BLaER1 treated with 17β-estradiol and CSF1 and Interleukin-3, amounts not matched to agents 10 nM and 100 nM (cell line): Measurements from ENCODE around the gene UVSSA.

ENCODE experiments used
- H3K27ac ChIP-seq, 11 experiments: shearing (Covaris generic); formaldehyde crosslinking; 2 replicates each; pipeline ENCODE4 v1.8.1; 2022
- H3K27me3 ChIP-seq, 11 experiments: shearing (Covaris generic); formaldehyde crosslinking; 2 replicates each; pipeline ENCODE4 v1.8.1; 2022
- H3K36me3 ChIP-seq, 11 experiments: shearing (Covaris generic); formaldehyde crosslinking; 2 replicates each; pipeline ENCODE4 v1.8.1; 2022
- H3K4me1 ChIP-seq, 10 experiments: shearing (Covaris generic); formaldehyde crosslinking; 2 replicates each; pipeline ENCODE4 v1.8.1; 2022
- H3K4me2 ChIP-seq, 11 experiments: shearing (Covaris generic); formaldehyde crosslinking; 2 replicates each; pipeline ENCODE4 v1.8.1; 2022
- H3K4me3 ChIP-seq, 10 experiments: shearing (Covaris generic); formaldehyde crosslinking; 2 replicates each; pipeline ENCODE4 v1.8.1; 2022
- H3K9ac ChIP-seq, 11 experiments: shearing (Covaris generic); formaldehyde crosslinking; 2 replicates each; pipeline ENCODE4 v1.8.1; 2022
- H3K9me3 ChIP-seq, 11 experiments: shearing (Covaris generic); formaldehyde crosslinking; replicated peaks in 1 of 11; 2 replicates each; pipeline ENCODE4 v1.8.1; 2022
- H4K20me1 ChIP-seq, 11 experiments: shearing (Covaris generic); formaldehyde crosslinking; 2 replicates each; pipeline ENCODE4 v1.8.1; 2022
- Cebpa-rat ChIP-seq, 11 experiments: shearing (Covaris generic); IDR thresholded peaks; 2 replicates each; pipeline ENCODE4 v1.8.1; 2022

The UVSSA gene

GRCh38 chr4:1354136-1354982 lies 7.4 kb downstream of the UVSSA start:
- peaks cover 0 to 49% (median 7%) of the 10 kb centered on the region in 11 experiments; a peak in 10 of 22 replicates for H4K20me1 ChIP-seq
- H3K36me3 ChIP-seq, result peaks cover 0 to 62% (median 7%) of the 10 kb centered on the region in 11 experiments; a peak in 11 of 22 replicates
- H3K4me3 ChIP-seq, result no peak overlapping the region
- no peak overlapping the region for H3K9ac ChIP-seq
- peaks cover 13 to 51% (median 38%) of the 10 kb centered on the region in 10 experiments for H3K4me1 ChIP-seq
- no peak for TF ChIP-seq Cebpa-rat (IDR thresholded peaks at IDR 0.05)
- no peak overlapping the region for H3K4me2 ChIP-seq
- peaks cover 0 to 3% (median 0%) of the 10 kb centered on the region in 11 experiments; a peak in 1 of 22 replicates for H3K27me3 ChIP-seq
- no peaks in the 10 kb centered on the region for H3K9me3 ChIP-seq
- no peak overlapping the region for H3K27ac ChIP-seq

GRCh38 chr4:1354983-1355275 lies 7.9 kb downstream of the UVSSA start:
- Histone ChIP-seq H3K27ac (no peak overlapping the region), H3K9me3 (no peaks in the 10 kb centered on the region), H3K4me1 (peaks cover 7 to 51% (median 41%) of the 10 kb centered on the region in 10 experiments), H3K4me3 (no peak overlapping the region), H3K27me3 (peaks cover 0 to 4% (median 0%) of the 10 kb centered on the region in 11 experiments; a peak in 1 of 22 replicates), H3K4me2 (no peak overlapping the region), H3K36me3 (peaks cover 0 to 58% (median 7%) of the 10 kb centered on the region in 11 experiments; a peak in 11 of 22 replicates), H3K9ac (no peak overlapping the region), H4K20me1 (peaks cover 0 to 55% (median 7%) of the 10 kb centered on the region in 11 experiments; a peak in 10 of 22 replicates)
- TF ChIP-seq Cebpa-rat (IDR thresholded peaks at IDR 0.05), result no peak

GRCh38 chr4:1355378-1355777 lies 8.4 kb downstream of the UVSSA start:
- Histone ChIP-seq H4K20me1 (peaks cover 0 to 60% (median 9%) of the 10 kb centered on the region in 11 experiments; a peak in 10 of 22 replicates), H3K4me3 (no peak overlapping the region), H3K27ac (no peak overlapping the region), H3K4me2 (no peak overlapping the region), H3K27me3 (peaks cover 0 to 4% (median 0%) of the 10 kb centered on the region in 11 experiments; a peak in 1 of 22 replicates), H3K9ac (no peak overlapping the region), H3K4me1 (peaks cover 3 to 56% (median 44%) of the 10 kb centered on the region in 10 experiments), H3K36me3 (peaks cover 0 to 53% (median 7%) of the 10 kb centered on the region in 11 experiments; a peak in 11 of 22 replicates), H3K9me3 (no peaks in the 10 kb centered on the region)
- TF ChIP-seq Cebpa-rat (IDR thresholded peaks at IDR 0.05), result no peak

- Histone ChIP-seq H3K4me2 (no peak overlapping the region), H3K36me3 (peaks cover 0 to 52% (median 7%) of the 10 kb centered on the region in 11 experiments; a peak in 11 of 22 replicates), H3K9me3 (no peaks in the 10 kb centered on the region), H3K27ac (no peak overlapping the region), H4K20me1 (peaks cover 0 to 69% (median 9%) of the 10 kb centered on the region in 11 experiments; a peak in 10 of 22 replicates), H3K27me3 (peaks cover 0 to 4% (median 0%) of the 10 kb centered on the region in 11 experiments; a peak in 1 of 22 replicates), H3K9ac (no peak overlapping the region), H3K4me1 (peaks cover 0 to 53% (median 44%) of the 10 kb centered on the region in 10 experiments; a peak in 17 of 20 replicates), H3K4me3 (no peak overlapping the region)
- TF ChIP-seq Cebpa-rat (IDR thresholded peaks at IDR 0.05), result no peak
Measured at GRCh38 chr4:1356181-1356998, 9.4 kb downstream of the UVSSA start.

- Histone ChIP-seq H3K36me3 (peaks cover 0 to 47% (median 7%) of the 10 kb centered on the region in 11 experiments; a peak in 11 of 22 replicates), H3K4me2 (peak overlapping the region in 9 of 11 experiments; percentile 41 to 76 (median 56); a peak in 14 of 22 replicates), H3K4me1 (peaks cover 0 to 42% (median 35%) of the 10 kb centered on the region in 10 experiments; a peak in 16 of 20 replicates), H3K9ac (peak overlapping the region in 5 of 11 experiments; percentile 4 to 47 (median 10); a peak in 2 of 22 replicates), H4K20me1 (peaks cover 0 to 70% (median 4%) of the 10 kb centered on the region in 11 experiments; a peak in 8 of 22 replicates), H3K27ac (no peak overlapping the region), H3K27me3 (peaks cover 0 to 4% (median 0%) of the 10 kb centered on the region in 11 experiments; a peak in 1 of 22 replicates), H3K9me3 (no peaks in the 10 kb centered on the region), H3K4me3 (no peak overlapping the region)
- no peak for TF ChIP-seq Cebpa-rat (IDR thresholded peaks at IDR 0.05)
Measured at GRCh38 chr4:1357356-1358248, 10.6 kb downstream of the UVSSA start.

- Histone ChIP-seq H3K4me2 (peak overlapping the region in 10 of 11 experiments; percentile 17 to 76 (median 55); a peak in 19 of 22 replicates), H3K27me3 (peaks cover 0 to 4% (median 0%) of the 10 kb centered on the region in 11 experiments; a peak in 1 of 22 replicates), H4K20me1 (peaks cover 0 to 65% (median 4%) of the 10 kb centered on the region in 11 experiments; a peak in 6 of 22 replicates), H3K36me3 (peaks cover 0 to 37% (median 7%) of the 10 kb centered on the region in 11 experiments; a peak in 10 of 22 replicates), H3K27ac (peak overlapping the region in 1 of 11 experiments; percentile 30; a peak in 2 of 22 replicates), H3K4me3 (no peak overlapping the region), H3K9ac (peak overlapping the region in 4 of 11 experiments; percentile 7 to 47 (median 26); a peak in 6 of 22 replicates), H3K4me1 (peaks cover 0 to 39% (median 34%) of the 10 kb centered on the region in 10 experiments; a peak in 16 of 20 replicates), H3K9me3 (no peaks in the 10 kb centered on the region)
- no peak for TF ChIP-seq Cebpa-rat (IDR thresholded peaks at IDR 0.05)
Measured at GRCh38 chr4:1358421-1359143, 11.6 kb downstream of the UVSSA start.

GRCh38 chr4:1359144-1359501 lies 12.1 kb downstream of the UVSSA start:
- H3K4me3 ChIP-seq, result no peak overlapping the region
- peaks cover 0 to 69% (median 4%) of the 10 kb centered on the region in 11 experiments; a peak in 7 of 22 replicates for H4K20me1 ChIP-seq
- peaks cover 0 to 4% (median 0%) of the 10 kb centered on the region in 11 experiments; a peak in 1 of 22 replicates for H3K27me3 ChIP-seq
- 0 out of 22 replicates have a peak, but pooled peaks of 1 of the 11 experiments have one; percentile 10 for TF ChIP-seq Cebpa-rat (IDR thresholded peaks at IDR 0.05)
- no peaks in the 10 kb centered on the region for H3K9me3 ChIP-seq
- H3K27ac ChIP-seq, result peak overlapping the region in 3 of 11 experiments; percentile 12 to 34 (median 30); a peak in 3 of 22 replicates
- peaks cover 0 to 39% (median 34%) of the 10 kb centered on the region in 10 experiments; a peak in 16 of 20 replicates for H3K4me1 ChIP-seq
- peaks cover 0 to 36% (median 7%) of the 10 kb centered on the region in 11 experiments; a peak in 10 of 22 replicates for H3K36me3 ChIP-seq
- H3K9ac ChIP-seq, result peak overlapping the region in 5 of 11 experiments; percentile 5 to 47 (median 17); a peak in 4 of 22 replicates
- H3K4me2 ChIP-seq, result peak overlapping the region in 10 of 11 experiments; percentile 17 to 76 (median 55); a peak in 18 of 22 replicates
